Stimulated activated CD4-positive, alpha-beta T cell treated with anti-CD3 and anti-CD28 coated beads, Interleukin-1b, Interleukin-23, amount 100 ng/mL, for 1 hour (primary cell): ENCODE measurements around the gene ANKRD17.
A peak's percentile ranks its signal among the peaks of the same experiment; 100 is the strongest.

Source experiments
- DNase-seq, 2 donors: peaks; one replicate each; pipeline ENCODE4 v3.0.0-alpha.2; 2020; ENCODE audit warnings: low read depth in 2 of 2

Gene ANKRD17

GRCh38 chr4:73109493-73109892, 149.1 kb downstream of the ANKRD17 start:
- no peak for DNase-seq

- no peak for DNase-seq
Observed at GRCh38 chr4:73104695-73105094, 153.9 kb downstream of the ANKRD17 start.

- DNase-seq = no peak
Observed at GRCh38 chr4:73103799-73104503, 154.6 kb downstream of the ANKRD17 start.

GRCh38 chr4:73099143-73099542, 159.5 kb downstream of the ANKRD17 start:
- no peak for DNase-seq

- DNase-seq = no peak
Observed at GRCh38 chr4:73098713-73099112, 159.9 kb downstream of the ANKRD17 start.

GRCh38 chr4:73098016-73098415, 160.6 kb downstream of the ANKRD17 start:
- no peak for DNase-seq

- no peak for DNase-seq
Observed at GRCh38 chr4:73092868-73093267, 165.7 kb downstream of the ANKRD17 start.

GRCh38 chr4:73090738-73091137, 167.9 kb downstream of the ANKRD17 start:
- no peak for DNase-seq

GRCh38 chr4:73087871-73088270, 170.7 kb downstream of the ANKRD17 start:
- no peak for DNase-seq

GRCh38 chr4:73086095-73086868, 172.3 kb downstream of the ANKRD17 start:
- DNase-seq = no peak

- DNase-seq = no peak
Observed at GRCh38 chr4:73080789-73081188, 177.8 kb downstream of the ANKRD17 start.

GRCh38 chr4:73075832-73076231, 182.8 kb downstream of the ANKRD17 start:
- no peak for DNase-seq

- no peak for DNase-seq
Observed at GRCh38 chr4:73070074-73070390, 188.6 kb downstream of the ANKRD17 start.

GRCh38 chr4:73069338-73070073, 189.1 kb downstream of the ANKRD17 start, which contains the start of gene COX18:
COX18 (minus strand) TSS chr4:73069716; CDS start chr4:73069649, 67 bp downstream.
- peak; percentile 78 to 84 for DNase-seq

- no peak for DNase-seq
Observed at GRCh38 chr4:73068491-73069337, 189.9 kb downstream of the ANKRD17 start.

- DNase-seq = no peak
Observed at GRCh38 chr4:73067971-73068394, 190.6 kb downstream of the ANKRD17 start.

- no peak for DNase-seq
Observed at GRCh38 chr4:73066928-73067327, 191.7 kb downstream of the ANKRD17 start.

- DNase-seq = no peak
Observed at GRCh38 chr4:73066445-73066844, 192.2 kb downstream of the ANKRD17 start.

- no peak for DNase-seq
Observed at GRCh38 chr4:73064536-73064935, 194.1 kb downstream of the ANKRD17 start.

GRCh38 chr4:73055241-73055897, 203.2 kb downstream of the ANKRD17 start:
- no peak for DNase-seq

GRCh38 chr4:73053974-73054480, 204.6 kb downstream of the ANKRD17 start:
- no peak for DNase-seq
